Lower lobe of right lung (tissue), 2 donors: ENCODE data around the gene ITPK1. TPM values are rescaled to one million over a fixed set of nuclear protein-coding genes. Genes with fewer than 3 reads are reported as not detected.

Source experiments
- ATAC-seq, 2 donors: fragments of 200-7000 bp; cut with Tn5 transposase; one replicate each; pipeline ENCODE4 v1.9.1; 2020 to 2022; ENCODE audit warnings: mild to moderate bottlenecking in 2 of 2, moderate library complexity in 2 of 2
- DNase-seq: peaks from one replicate; pipeline ENCODE4 v3.0.0-alpha.2; 2020
- H3K27ac ChIP-seq: fragments of 200-600 bp; one replicate; pipeline ENCODE4 v1.8.0; 2022
- H3K27me3 ChIP-seq: fragments of 200-600 bp; one replicate; pipeline ENCODE4 v1.8.0; 2022; ENCODE audit warnings: low read depth
- H3K36me3 ChIP-seq: fragments of 200-600 bp; one replicate; pipeline ENCODE4 v1.8.0; 2022; ENCODE audit warnings: mild to moderate bottlenecking
- H3K4me1 ChIP-seq: fragments of 200-600 bp; one replicate; pipeline ENCODE4 v1.8.0; 2022
- H3K4me3 ChIP-seq: fragments of 200-600 bp; one replicate; pipeline ENCODE4 v1.8.0; 2022; ENCODE audit warnings: mild to moderate bottlenecking
- H3K9me3 ChIP-seq: fragments of 200-600 bp; one replicate; pipeline ENCODE4 v1.8.0; 2022
- CTCF ChIP-seq: fragments of 200-600 bp; IDR thresholded peaks from one replicate; pipeline ENCODE4 v1.8.0; 2022; ENCODE audit warnings: antibody characterized with exemption, mild to moderate bottlenecking
- intact Hi-C: fragments of 100-400 bp; cut with DNase I; formaldehyde crosslinking; loops from one replicate; pipeline ENCODE4 v1.11.0; 2022
- total RNA-seq: library from RNA; stranded (reverse); fragmentation: NEBNext Ultra II Directional; extraction: Animal tissue kit (Norgen Biotek cat#: 25700); gene quantifications from one replicate; pipeline ENCODE4 v1.2.1, GENCODE V29; 2021
- donor health status: DM: no; HTN: yes; CAD: no; lungs with severe emphysema.

ITPK1 gene
- total RNA-seq, 1 donor from 2014 or later: 129 TPM

- Histone ChIP-seq H3K36me3 (peaks cover 61% of the 10 kb centered on the region), H3K27me3 (no peaks in the 10 kb centered on the region), H3K4me3 (no peak overlapping the region), H3K4me1 (no peaks in the 10 kb centered on the region), H3K9me3 (no peaks in the 10 kb centered on the region), H3K27ac (no peak overlapping the region)
- intact Hi-C loops: no loop called here
- no peak for ATAC-seq
- no peak for DNase-seq
- TF ChIP-seq CTCF: no peak
Measured at GRCh38 chr14:92938890-92939671, 176.6 kb downstream of the ITPK1 start.

GRCh38 chr14:92938235-92938875, 177.4 kb downstream of the ITPK1 start:
- no peak for ATAC-seq
- Histone ChIP-seq H3K4me3 (no peak overlapping the region), H3K36me3 (peaks cover 53% of the 10 kb centered on the region), H3K27me3 (no peaks in the 10 kb centered on the region), H3K27ac (no peak overlapping the region), H3K9me3 (no peaks in the 10 kb centered on the region), H3K4me1 (no peaks in the 10 kb centered on the region)
- TF ChIP-seq CTCF: no peak
- intact Hi-C loops: no loop called here
- DNase-seq: no peak

- intact Hi-C loops: no loop called here
- no peaks in the 10 kb centered on the region for H3K9me3 ChIP-seq
- TF ChIP-seq CTCF: no peak
- H3K27me3 ChIP-seq: no peaks in the 10 kb centered on the region
- peaks cover 45% of the 10 kb centered on the region for H3K36me3 ChIP-seq
- H3K27ac ChIP-seq: no peak overlapping the region
- DNase-seq: no peak
- H3K4me1 ChIP-seq: no peaks in the 10 kb centered on the region
- ATAC-seq: no peak
- no peak overlapping the region for H3K4me3 ChIP-seq
Measured at GRCh38 chr14:92937051-92937937, 178.4 kb downstream of the ITPK1 start.

- Histone ChIP-seq H3K4me3 (no peak overlapping the region), H3K9me3 (no peaks in the 10 kb centered on the region), H3K27me3 (no peaks in the 10 kb centered on the region), H3K36me3 (peaks cover 33% of the 10 kb centered on the region), H3K27ac (no peak overlapping the region), H3K4me1 (no peaks in the 10 kb centered on the region)
- DNase-seq (no peak), ATAC-seq (no peak)
- intact Hi-C loops: no loop called here
- no peak for TF ChIP-seq CTCF
Measured at GRCh38 chr14:92936085-92936484, 179.6 kb downstream of the ITPK1 start.

- Histone ChIP-seq H3K9me3 (no peaks in the 10 kb centered on the region), H3K4me3 (no peak overlapping the region), H3K27me3 (no peaks in the 10 kb centered on the region), H3K4me1 (no peaks in the 10 kb centered on the region), H3K27ac (no peak overlapping the region), H3K36me3 (peaks cover 28% of the 10 kb centered on the region)
- ATAC-seq: no peak
- intact Hi-C loops: no loop called here
- TF ChIP-seq CTCF: no peak
- DNase-seq: no peak
Measured at GRCh38 chr14:92935446-92935845, 180.3 kb downstream of the ITPK1 start.
